K562 (cell line): Measurements from ENCODE around the gene MAP3K6. TPM values are rescaled to one million over a fixed set of nuclear protein-coding genes. Genes with fewer than 3 reads are reported as not detected.

Source experiments
- ARID1B ChIP-seq: fragments of 450-650 bp; IDR thresholded peaks from 2 replicates; pipeline ENCODE4 v1.6.1; 2016; ENCODE audit warnings: antibody characterized with exemption, mild to moderate bottlenecking, inconsistent platforms
- CCNT2 ChIP-seq: IDR thresholded peaks from 2 replicates; pipeline ENCODE4 v1.6.1; 2011; ENCODE audit warnings: borderline replicate concordance, low read depth, mild to moderate bottlenecking, moderate library complexity, mixed read lengths, low read length; ENCODE audit not compliant: insufficient read length; ENCODE audit errors: extremely low read depth
- DDX20 ChIP-seq: fragments of 450-650 bp; IDR thresholded peaks from 2 replicates; pipeline ENCODE4 v1.6.1; 2016; ENCODE audit warnings: missing genetic modification characterization, low read depth, mild to moderate bottlenecking, missing compliant biosample characterization, moderate library complexity
- FOXJ3 ChIP-seq: sonication (generic); formaldehyde crosslinking; IDR thresholded peaks from 2 replicates; pipeline ENCODE4 v1.4.0; 2020; ENCODE audit warnings: mild to moderate bottlenecking, missing genetic modification reagents
- FOXO4 ChIP-seq: fragments of 450-650 bp; formaldehyde crosslinking; IDR thresholded peaks from 2 replicates; pipeline ENCODE4 v1.4.0; 2020; ENCODE audit warnings: mild to moderate bottlenecking, moderate library complexity
- GABPA ChIP-seq: fragments of 200-800 bp; sonication (Bioruptor generic); conservative IDR thresholded peaks from 2 replicates; pipeline ENCODE4 v1.6.1; 2016; ENCODE audit warnings: low read depth, missing genetic modification characterization, missing compliant biosample characterization
- KDM1A ChIP-seq, 2 experiments: fragments of 450-650 bp; IDR thresholded peaks; 2 replicates each; pipeline ENCODE4 v1.6.1; 2016; ENCODE audit warnings: mild to moderate bottlenecking in 2 of 2
- NBN ChIP-seq: fragments of 450-650 bp; IDR thresholded peaks from 2 replicates; pipeline ENCODE4 v1.6.1; 2016; ENCODE audit warnings: low read depth, mild to moderate bottlenecking
- PRMT5 ChIP-seq: sonication (generic); formaldehyde crosslinking; IDR thresholded peaks from 2 replicates; pipeline ENCODE4 v1.5.0; 2020; ENCODE audit warnings: missing genetic modification reagents
- PURB ChIP-seq: sonication (generic); formaldehyde crosslinking; IDR thresholded peaks from 2 replicates; pipeline ENCODE4 v1.9.0; 2021; ENCODE audit warnings: low read depth, mild to moderate bottlenecking, missing genetic modification reagents
- RBFOX2 ChIP-seq: fragments of 200-400 bp; formaldehyde crosslinking; IDR thresholded peaks from 2 replicates; pipeline ENCODE4 v1.6.1; 2017; ENCODE audit warnings: low read depth, mild to moderate bottlenecking, low read length, moderate library complexity
- RCOR1 ChIP-seq, 2 experiments: IDR thresholded peaks; 2 replicates each; pipeline ENCODE4 v1.6.1; 2012; ENCODE audit warnings: low read depth in 2 of 2, low read length in 2 of 2, borderline replicate concordance in 1 of 2, improper control_type of control experiment in 1 of 2
- SIN3A ChIP-seq, 2 experiments: fragments of 150-350 bp in 1 of 2; IDR thresholded peaks; 2 replicates each; pipeline ENCODE4 v1.6.1; 2011 to 2016; ENCODE audit warnings: borderline replicate concordance in 2 of 2, low read depth in 2 of 2, low read length in 2 of 2, mild to moderate bottlenecking in 2 of 2, moderate library complexity in 2 of 2; ENCODE audit not compliant: control insufficient read depth in 1 of 2
- SPI1 ChIP-seq: IDR thresholded peaks from 2 replicates; pipeline ENCODE4 v1.6.1; 2011; ENCODE audit warnings: low read depth, low read length, control low read depth, borderline replicate concordance
- SRSF7 ChIP-seq: fragments of 200-400 bp; formaldehyde crosslinking; optimal IDR thresholded peaks from 2 replicates; pipeline ENCODE3; 2017; ENCODE audit warnings: mild to moderate bottlenecking, low read depth, low read length
- XRCC4 ChIP-seq: IDR thresholded peaks from one replicate; pipeline ENCODE4 v1.6.1; 2011; ENCODE audit not compliant: insufficient read depth, insufficient read length; ENCODE audit errors: extremely low read depth
- XRCC5 ChIP-seq: fragments of 200-400 bp; formaldehyde crosslinking; IDR thresholded peaks from 2 replicates; pipeline ENCODE4 v1.6.1; 2017; ENCODE audit warnings: low read depth, mild to moderate bottlenecking, low read length
- ZNF282 ChIP-seq: sonication (generic); formaldehyde crosslinking; IDR thresholded peaks from 2 replicates; pipeline ENCODE4 v1.8.1; 2023; ENCODE audit warnings: missing genetic modification reagents
- ZNF583 ChIP-seq: fragments of 250-450 bp; sonication (Bioruptor Pico); IDR thresholded peaks from 2 replicates; pipeline ENCODE4 v1.4.0; 2020
- polyA plus RNA-seq, 8 experiments: library from polyadenylated mRNA; depleted of rRNA in 4 of 8; stranded (reverse) in 5 of 8; unstranded in 3 of 8; fragments of >200 nt; fragmentation: Nextera tagmentation in 2 of 8; fragmentation: Illumina TruSeq in 1 of 8; extraction: Ambion mirVana in 2 of 8; extraction: Trizol in 1 of 8; gene quantifications; 2 replicates each; pipeline versions ENCODE4 v1.2.1 to v1.2.3, GENCODE V29; 2011 to 2014; ENCODE audit warnings: inconsistent platforms in 1 of 8, missing spikeins in 1 of 8
- total RNA-seq, 7 experiments: library from RNA; depleted of rRNA in 6 of 7; stranded (reverse); fragments of >200 nt in 6 of 7; fragmentation: Illumina TruSeq in 2 of 7; extraction: Trizol in 2 of 7; gene quantifications; 2 replicates each; pipeline versions ENCODE4 v1.2.1 to v1.2.3, GENCODE V29; 2011 to 2021; ENCODE audit warnings: low replicate concordance in 1 of 7
- TF ChIP-seq, protein P1 (sequence below): fragments of 450-650 bp; IDR thresholded peaks from 2 replicates; pipeline ENCODE4 v1.6.1; 2016; ENCODE audit warnings: mild to moderate bottlenecking
- TF ChIP-seq, protein P2 (sequence below): IDR thresholded peaks from 3 replicates; pipeline ENCODE4 v1.6.1; 2011; ENCODE audit warnings: borderline replicate concordance, mild to moderate bottlenecking; ENCODE audit not compliant: insufficient read length, insufficient read depth
- TF ChIP-seq, protein P3 (sequence below): fragments of 450-650 bp; formaldehyde crosslinking; IDR thresholded peaks from 2 replicates; pipeline ENCODE4 v1.4.0; 2020; ENCODE audit warnings: mild to moderate bottlenecking, mixed read lengths

MAP3K6 gene
- total and polyA plus RNA-seq, 9 of the 15 experiments (the other 6 are each of a cell fraction or from before 2014, with no cell fraction given): 0.99 to 21.9 (median 7.0) TPM

GRCh38 chr1:27377760-27378495 lies 11.2 kb upstream of the MAP3K6 start (continued):
- no peak for TF ChIP-seq XRCC4
- TF ChIP-seq DDX20 (tag): no peak
- TF ChIP-seq, protein P1, sequence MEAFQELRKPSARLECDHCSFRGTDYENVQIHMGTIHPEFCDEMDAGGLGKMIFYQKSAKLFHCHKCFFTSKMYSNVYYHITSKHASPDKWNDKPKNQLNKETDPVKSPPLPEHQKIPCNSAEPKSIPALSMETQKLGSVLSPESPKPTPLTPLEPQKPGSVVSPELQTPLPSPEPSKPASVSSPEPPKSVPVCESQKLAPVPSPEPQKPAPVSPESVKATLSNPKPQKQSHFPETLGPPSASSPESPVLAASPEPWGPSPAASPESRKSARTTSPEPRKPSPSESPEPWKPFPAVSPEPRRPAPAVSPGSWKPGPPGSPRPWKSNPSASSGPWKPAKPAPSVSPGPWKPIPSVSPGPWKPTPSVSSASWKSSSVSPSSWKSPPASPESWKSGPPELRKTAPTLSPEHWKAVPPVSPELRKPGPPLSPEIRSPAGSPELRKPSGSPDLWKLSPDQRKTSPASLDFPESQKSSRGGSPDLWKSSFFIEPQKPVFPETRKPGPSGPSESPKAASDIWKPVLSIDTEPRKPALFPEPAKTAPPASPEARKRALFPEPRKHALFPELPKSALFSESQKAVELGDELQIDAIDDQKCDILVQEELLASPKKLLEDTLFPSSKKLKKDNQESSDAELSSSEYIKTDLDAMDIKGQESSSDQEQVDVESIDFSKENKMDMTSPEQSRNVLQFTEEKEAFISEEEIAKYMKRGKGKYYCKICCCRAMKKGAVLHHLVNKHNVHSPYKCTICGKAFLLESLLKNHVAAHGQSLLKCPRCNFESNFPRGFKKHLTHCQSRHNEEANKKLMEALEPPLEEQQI: no peak
- TF ChIP-seq FOXO4 (CRISPR knock-in tag): no peak
- no peak for TF ChIP-seq SRSF7
- TF ChIP-seq NBN: no peak
- TF ChIP-seq GABPA: peak; percentile 55
- TF ChIP-seq ZNF282 (CRISPR knock-in tag): no peak
- no peak for TF ChIP-seq XRCC5
- no peak for TF ChIP-seq FOXJ3 (CRISPR knock-in tag)
- TF ChIP-seq RBFOX2: no peak
- TF ChIP-seq CCNT2: no peak
- peak; percentile 68 for TF ChIP-seq ARID1B
- no peak for TF ChIP-seq PRMT5
- TF ChIP-seq, protein P2, sequence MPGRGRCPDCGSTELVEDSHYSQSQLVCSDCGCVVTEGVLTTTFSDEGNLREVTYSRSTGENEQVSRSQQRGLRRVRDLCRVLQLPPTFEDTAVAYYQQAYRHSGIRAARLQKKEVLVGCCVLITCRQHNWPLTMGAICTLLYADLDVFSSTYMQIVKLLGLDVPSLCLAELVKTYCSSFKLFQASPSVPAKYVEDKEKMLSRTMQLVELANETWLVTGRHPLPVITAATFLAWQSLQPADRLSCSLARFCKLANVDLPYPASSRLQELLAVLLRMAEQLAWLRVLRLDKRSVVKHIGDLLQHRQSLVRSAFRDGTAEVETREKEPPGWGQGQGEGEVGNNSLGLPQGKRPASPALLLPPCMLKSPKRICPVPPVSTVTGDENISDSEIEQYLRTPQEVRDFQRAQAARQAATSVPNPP: no peak
- TF ChIP-seq, protein P3, sequence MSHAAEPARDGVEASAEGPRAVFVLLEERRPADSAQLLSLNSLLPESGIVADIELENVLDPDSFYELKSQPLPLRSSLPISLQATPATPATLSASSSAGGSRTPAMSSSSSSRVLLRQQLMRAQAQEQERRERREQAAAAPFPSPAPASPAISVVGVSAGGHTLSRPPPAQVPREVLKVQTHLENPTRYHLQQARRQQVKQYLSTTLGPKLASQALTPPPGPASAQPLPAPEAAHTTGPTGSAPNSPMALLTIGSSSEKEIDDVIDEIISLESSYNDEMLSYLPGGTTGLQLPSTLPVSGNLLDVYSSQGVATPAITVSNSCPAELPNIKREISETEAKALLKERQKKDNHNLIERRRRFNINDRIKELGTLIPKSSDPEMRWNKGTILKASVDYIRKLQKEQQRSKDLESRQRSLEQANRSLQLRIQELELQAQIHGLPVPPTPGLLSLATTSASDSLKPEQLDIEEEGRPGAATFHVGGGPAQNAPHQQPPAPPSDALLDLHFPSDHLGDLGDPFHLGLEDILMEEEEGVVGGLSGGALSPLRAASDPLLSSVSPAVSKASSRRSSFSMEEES (CRISPR knock-in tag): no peak
- TF ChIP-seq KDM1A (IDR thresholded peaks at IDR 0.05): no peak
- TF ChIP-seq SIN3A (IDR thresholded peaks at IDR 0.05; ENCODE audit: borderline replicate concordance in 2 of 2, control insufficient read depth in 1 of 2, low read depth in 2 of 2, low read length in 2 of 2): no peak
- peak in 1 of 2 experiments; percentile 20; a peak in 1 of 4 replicates for TF ChIP-seq RCOR1 (IDR thresholded peaks at IDR 0.05; ENCODE audit: borderline replicate concordance in 1 of 2, low read depth in 2 of 2, low read length in 2 of 2)
- TF ChIP-seq PURB (CRISPR knock-in tag): no peak
- TF ChIP-seq ZNF583 (CRISPR knock-in tag): no peak
- TF ChIP-seq SPI1: 0 out of 2 replicates have a peak, but pooled peaks have one; percentile 32
